Stimulated activated CD4-positive, alpha-beta T cell treated with anti-CD3 and anti-CD28 coated beads, Interleukin-12 subunit alpha, Interleukin-12 subunit beta, amount 100 ng/mL, for 24 hours (primary cell): ENCODE results near the gene OTOGL.
"Not testable (repeated sequence)": the region's sequence is repeated elsewhere in the genome, so short reads cannot be mapped to it uniquely, and the experiment has no call there.

Source experiments
- DNase-seq, 2 experiments: peaks; one replicate each; pipeline ENCODE4 v3.0.0-alpha.2; 2020; ENCODE audit warnings: low read depth in 2 of 2

Gene OTOGL

DNA sequence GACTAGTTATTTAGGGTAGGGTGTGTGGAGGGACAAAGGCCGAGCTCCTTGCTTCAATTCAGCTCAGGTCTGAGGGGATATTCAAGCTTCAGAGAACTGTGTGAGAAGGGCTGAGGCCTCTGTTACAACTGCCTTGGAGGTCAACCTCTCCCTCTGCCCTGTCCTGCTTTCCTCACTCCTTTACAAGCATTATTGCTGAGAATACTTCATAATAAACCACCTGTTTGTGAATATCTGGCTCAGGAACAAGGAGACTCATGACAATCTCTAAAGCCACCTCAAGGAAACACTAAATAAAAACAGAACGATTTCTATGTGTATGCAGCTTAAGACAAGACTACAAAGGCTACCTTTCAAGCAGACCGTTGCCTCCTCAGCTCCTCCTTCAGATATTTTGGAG, 21.7 kb downstream of the OTOGL start:
- no peak for DNase-seq

DNA sequence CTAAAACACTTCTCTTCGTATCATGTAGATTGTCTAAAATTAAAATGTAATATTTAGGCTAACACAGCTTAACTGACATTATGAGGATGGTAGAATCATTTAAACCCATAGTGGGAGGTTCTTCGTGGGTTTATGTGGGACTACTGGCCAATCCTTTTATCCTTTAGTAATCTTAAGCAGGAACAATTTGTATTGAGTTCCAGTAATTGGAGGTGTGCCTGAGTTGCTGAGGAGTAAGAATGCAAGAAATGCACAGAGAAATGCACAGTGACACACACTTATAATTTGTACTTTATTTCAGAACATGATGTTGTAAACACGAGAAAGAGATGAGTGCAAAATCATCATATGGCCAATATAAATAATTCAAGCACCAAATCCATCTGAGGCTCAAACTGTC, 22.3 kb downstream of the OTOGL start:
- no peak for DNase-seq

GRCh38 chr12:80129895-80130530, 30.7 kb downstream of the OTOGL start:
- no peak for DNase-seq

DNA sequence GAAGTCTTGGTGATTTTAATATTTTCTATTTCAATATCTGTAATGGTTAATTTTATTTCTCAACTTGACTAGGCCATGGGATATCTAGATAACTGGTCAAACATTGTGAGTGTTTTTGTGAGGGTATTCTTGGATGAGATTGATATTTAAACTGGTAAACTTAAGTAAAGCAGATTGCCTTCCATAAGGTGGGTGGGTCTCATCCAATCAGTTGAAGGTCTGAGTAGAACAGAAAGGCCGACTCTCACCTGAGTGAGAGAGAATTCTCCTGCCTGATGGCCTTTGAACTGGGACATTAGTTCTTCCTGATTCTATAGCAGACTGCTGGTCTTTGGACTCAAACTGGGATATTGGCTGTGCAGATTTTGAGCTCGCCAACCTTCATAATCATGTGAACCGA, 36.3 kb downstream of the OTOGL start:
- DNase-seq: no peak

DNA sequence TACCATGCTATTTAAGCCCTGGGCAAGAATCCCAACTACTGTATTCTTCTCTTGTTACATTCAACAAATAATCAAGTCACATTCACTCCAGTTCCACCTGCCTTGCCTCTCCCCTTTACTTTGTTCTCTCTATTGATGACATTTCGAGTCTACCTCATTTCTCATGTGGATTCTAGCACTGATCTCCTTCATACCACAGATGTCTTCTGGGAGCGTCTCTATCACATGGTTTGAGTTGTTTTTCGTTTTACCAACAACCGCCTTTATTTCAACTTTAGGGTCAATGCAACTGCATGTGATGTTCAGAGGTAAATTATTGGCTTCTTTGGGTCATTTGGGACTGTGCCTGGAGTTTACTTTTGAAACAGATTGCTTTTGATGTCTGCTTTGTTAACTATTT, 40.7 kb downstream of the OTOGL start:
- no peak for DNase-seq

DNA sequence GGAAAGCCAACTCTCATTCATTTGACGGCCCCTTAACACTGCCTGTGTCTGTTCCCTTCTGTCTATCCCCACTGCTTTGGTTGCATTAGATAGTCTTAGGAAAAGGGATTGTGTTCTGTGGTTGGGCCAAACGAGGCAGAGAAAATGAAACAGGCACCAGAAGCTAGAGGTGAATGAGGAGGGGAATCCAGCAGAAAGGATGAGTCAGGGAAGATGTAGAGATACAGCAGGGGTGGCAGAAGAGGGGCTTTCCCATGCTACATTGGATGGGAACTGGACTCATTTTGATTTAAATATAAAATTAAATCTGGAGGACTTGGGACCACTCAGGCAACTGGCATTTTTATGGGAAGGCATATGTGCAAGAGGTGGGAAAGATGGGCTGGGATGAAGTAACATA, 43.3 kb downstream of the OTOGL start:
- no peak for DNase-seq

GRCh38 chr12:80143537-80143936, 44.2 kb downstream of the OTOGL start:
- DNase-seq: no peak

GRCh38 chr12:80149547-80150313, 50.4 kb downstream of the OTOGL start:
- DNase-seq: not testable (repeated sequence)

- no peak for DNase-seq
Observed at GRCh38 chr12:80151131-80151530, 51.8 kb downstream of the OTOGL start.

DNA sequence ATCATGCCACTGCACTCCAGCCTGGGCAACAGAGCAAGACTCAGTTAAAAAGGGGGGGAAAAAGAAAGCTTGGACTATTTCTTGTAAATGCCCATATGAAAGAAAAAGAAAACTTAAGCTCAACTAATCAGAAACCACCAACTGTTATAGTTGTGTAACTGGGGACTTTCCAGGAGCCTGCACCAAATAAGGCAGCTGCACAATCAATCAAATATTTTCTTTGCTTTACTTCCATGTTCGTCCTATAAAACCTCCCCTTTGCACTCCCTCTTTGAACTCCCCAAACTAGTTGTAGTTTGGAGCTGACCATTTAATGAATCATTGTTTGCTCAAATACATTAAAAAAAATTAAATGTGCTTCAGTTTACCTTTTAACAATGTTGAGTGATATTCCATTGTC, 54.9 kb downstream of the OTOGL start:
- DNase-seq: no peak

DNA sequence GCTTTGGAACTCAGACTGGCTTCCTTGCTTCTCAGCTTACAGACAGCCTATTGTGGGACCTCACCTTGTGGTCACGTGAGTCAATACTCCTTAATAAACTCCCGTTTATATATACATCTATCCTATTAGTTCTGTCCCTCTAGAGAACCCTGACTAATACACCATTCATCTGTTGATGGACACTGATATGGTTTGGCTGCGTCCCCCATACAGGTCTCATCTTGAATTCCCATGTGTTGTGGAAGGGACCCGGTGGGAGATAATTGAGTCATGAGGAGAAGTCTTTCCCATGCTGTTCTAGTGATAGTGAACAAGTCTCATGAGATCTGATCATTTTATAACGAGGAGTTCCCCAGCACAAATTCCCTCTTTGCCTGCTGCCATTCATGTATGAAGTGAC, 57.0 kb downstream of the OTOGL start:
- no peak for DNase-seq

GRCh38 chr12:80157645-80158044, 58.3 kb downstream of the OTOGL start:
- no peak for DNase-seq

GRCh38 chr12:80161612-80162011, 62.3 kb downstream of the OTOGL start:
- no peak for DNase-seq

GRCh38 chr12:80162177-80162576, 62.8 kb downstream of the OTOGL start:
- DNase-seq: no peak

DNA sequence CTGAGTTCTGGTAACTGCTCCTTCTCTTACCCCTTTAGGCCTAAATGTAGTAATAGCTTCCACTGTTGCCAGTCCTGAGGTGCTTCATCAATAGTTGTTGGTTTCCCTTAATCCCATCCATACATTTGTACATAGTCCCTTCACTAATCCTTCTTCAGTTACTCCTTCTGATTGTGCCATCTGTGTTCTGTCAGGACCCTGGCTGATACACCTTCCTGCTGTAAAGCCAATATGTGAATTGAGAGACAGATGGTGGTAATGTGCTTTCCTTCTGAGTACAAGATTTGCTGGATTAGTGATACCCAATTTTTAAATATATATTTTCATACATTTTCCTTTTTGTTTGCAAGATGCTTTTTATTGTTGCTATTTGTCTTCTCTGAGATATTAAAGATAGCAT, 66.4 kb downstream of the OTOGL start:
- no peak for DNase-seq

- no peak for DNase-seq
Observed at GRCh38 chr12:80166751-80167150, 67.4 kb downstream of the OTOGL start.

- no peak for DNase-seq
Observed at GRCh38 chr12:80168936-80169335, 69.6 kb downstream of the OTOGL start.

- no peak for DNase-seq
Observed at GRCh38 chr12:80170915-80171314, 71.6 kb downstream of the OTOGL start.

DNA sequence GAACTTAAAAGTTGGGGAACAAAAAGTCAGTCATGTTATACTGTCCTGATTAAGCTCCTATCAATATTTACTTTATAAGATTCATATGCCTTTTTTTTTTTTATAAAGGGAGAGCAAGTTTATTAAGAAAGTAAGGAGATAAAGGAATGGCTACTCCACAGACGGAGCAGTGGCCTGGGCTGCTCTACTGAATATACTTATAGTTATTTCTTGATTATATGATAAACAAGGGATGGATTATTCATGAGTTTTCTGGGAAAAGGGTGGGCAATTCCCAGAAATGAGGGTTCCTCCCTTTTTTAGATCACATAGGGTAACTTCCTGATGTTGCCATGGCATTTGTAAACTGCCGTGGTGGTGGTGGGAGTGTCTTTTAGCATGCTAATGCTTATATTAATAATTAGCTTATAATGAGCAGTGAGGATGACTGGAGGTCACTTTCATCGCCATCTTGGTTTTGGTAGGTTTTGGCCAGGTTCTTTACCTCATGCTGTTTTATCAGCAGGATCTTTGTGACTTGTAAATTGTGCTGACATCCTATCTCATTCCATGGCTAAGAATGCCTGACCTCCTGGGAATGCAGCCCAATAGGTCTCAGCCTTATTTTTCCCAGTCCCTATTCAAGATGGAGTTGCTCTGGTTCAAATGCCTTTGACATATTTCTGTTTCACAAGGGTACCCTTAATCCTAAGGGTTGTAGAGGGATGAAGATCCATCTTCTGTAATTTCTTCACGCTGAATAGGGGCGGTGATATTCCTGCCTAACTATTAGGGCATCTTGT, 73.9 kb downstream of the OTOGL start:
- DNase-seq: no peak

DNA sequence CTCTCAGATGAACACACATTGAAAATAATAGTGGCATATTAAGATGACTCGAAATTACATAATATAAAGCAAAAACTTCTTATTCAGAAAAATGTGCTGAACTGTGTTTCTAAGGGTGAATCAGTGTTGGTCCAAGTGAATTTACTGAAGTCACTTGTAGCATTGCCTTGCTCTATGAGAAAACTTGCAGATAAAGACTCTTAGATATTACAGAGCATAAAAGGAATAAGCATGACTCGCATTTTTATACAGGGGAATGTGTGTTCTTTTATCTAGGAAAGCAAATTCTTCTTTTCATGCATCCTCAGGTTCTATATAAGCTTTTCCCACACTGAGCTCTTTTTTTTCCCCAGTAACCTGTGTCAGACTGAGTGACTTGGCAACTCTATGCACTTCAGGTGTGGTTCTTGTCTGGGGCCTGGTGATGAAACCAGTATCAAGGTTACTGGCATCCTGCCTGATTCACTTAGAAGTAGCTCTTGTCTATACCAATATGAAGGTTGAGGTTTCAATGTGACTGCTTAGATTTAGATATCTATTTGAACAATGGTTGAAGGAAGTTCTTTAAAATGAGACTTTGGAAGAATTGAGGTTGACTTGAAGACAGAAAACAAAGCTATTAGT, 76.1 kb downstream of the OTOGL start:
- no peak for DNase-seq

DNA sequence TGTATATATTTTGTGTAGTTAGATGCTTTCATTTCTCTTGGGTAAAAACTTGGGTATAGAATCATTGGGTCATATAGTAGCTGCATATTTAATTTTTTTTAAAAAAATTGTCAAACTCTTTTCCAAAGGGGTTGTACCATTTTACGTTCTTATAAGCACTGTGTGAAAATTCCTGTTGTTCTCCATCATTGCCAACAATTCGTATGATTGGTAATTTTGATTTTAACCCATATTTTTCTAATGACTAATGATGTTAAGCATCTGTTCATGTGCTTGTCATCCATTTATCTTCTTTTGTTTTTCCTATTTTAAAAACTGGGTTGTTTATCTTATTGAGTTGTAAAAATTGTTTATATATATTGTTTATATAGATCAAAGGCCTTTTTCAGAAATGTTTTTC, 77.4 kb downstream of the OTOGL start:
- DNase-seq: no peak

- peak in 1 of 2 experiments; percentile 12 for DNase-seq
Observed at GRCh38 chr12:80178846-80179245, 79.5 kb downstream of the OTOGL start.
